Endothelial cell of umbilical vein (primary cell): Measurements from ENCODE around the gene TEP1.

Experiments
- CTCF ChIP-seq, 2 donors: IDR thresholded peaks; 1 replicate in 1 of 2; 2 replicates in 1 of 2; pipeline ENCODE4 v1.5.1; 2011; ENCODE audit warnings: low read length in 2 of 2, mild to moderate bottlenecking in 2 of 2, moderate library complexity in 2 of 2, control low read depth in 1 of 2, inconsistent platforms in 1 of 2, low read depth in 1 of 2; ENCODE audit not compliant: insufficient read depth in 1 of 2; ENCODE audit errors: extremely low read depth in 1 of 2
- EZH2 ChIP-seq: IDR thresholded peaks from 2 replicates; pipeline ENCODE4 v1.6.1; 2012; ENCODE audit warnings: borderline replicate concordance, low read depth, mild to moderate bottlenecking, moderate library complexity, low read length, inconsistent platforms; ENCODE audit not compliant: severe bottlenecking
- GATA2 ChIP-seq: IDR thresholded peaks from 2 replicates; pipeline ENCODE4 v1.7.0; 2011; ENCODE audit warnings: low read depth, mild to moderate bottlenecking, moderate library complexity, mixed read lengths, low read length; ENCODE audit not compliant: insufficient read length, insufficient read depth
- POLR2A ChIP-seq: IDR thresholded peaks from 2 replicates; pipeline ENCODE4 v1.6.1; 2012; ENCODE audit warnings: low read depth, mild to moderate bottlenecking, control low read depth, low read length
- POLR2AphosphoS5 ChIP-seq: IDR thresholded peaks from 2 replicates; pipeline ENCODE4 v1.6.1; 2012; ENCODE audit warnings: low read depth, mild to moderate bottlenecking, control low read depth, low read length, moderate library complexity; ENCODE audit not compliant: insufficient read depth

- no peak for TF ChIP-seq CTCF (IDR thresholded peaks at IDR 0.05; ENCODE audit: extremely low read depth in 1 of 2, insufficient read depth in 1 of 2, low read depth in 1 of 2, low read length in 2 of 2)
- no peak for TF ChIP-seq GATA2
- peak; percentile 88 for TF ChIP-seq EZH2
- peak; percentile 35 for TF ChIP-seq POLR2A
- TF ChIP-seq POLR2AphosphoS5: peak; percentile 54
These were observed 48.2 kb upstream of the TEP1 start, which contains the start of gene PIP4P1 for GRCh38 chr14:20461225-20462141.
